Metanephros (tissue), 2 donors: Measurements from ENCODE around the gene APC. TPM values are rescaled to one million over a fixed set of nuclear protein-coding genes. Genes with fewer than 3 reads are reported as not detected.

Experiments
- small RNA-seq: library from RNA; depleted of rRNA; stranded (forward); fragments of <200 nt; gene quantifications from one replicate; pipeline ENCODE3, GENCODE V24; 2014; ENCODE audit warnings: low replicate concordance
- total RNA-seq: library from RNA; depleted of rRNA; stranded (reverse); fragments of >200 nt; gene quantifications from one replicate; pipeline ENCODE4 v1.2.3, GENCODE V29; 2014

The APC gene
- total RNA-seq, result 65.5 TPM

GRCh38 chr5:112737463-112738190 is at the start of gene APC:
Gene APC, plus strand, starts transcription at chr5:112737885. Its CDS starts 17,006 bp downstream, at chr5:112754891.

GRCh38 chr5:112860929-112861637 is 123.4 kb downstream of the APC start, which contains the start of gene SRP19:
Gene SRP19, plus strand, starts transcription at chr5:112861287. Its CDS starts 90 bp downstream, at chr5:112861377.

Small RNAs within 50 kb of the gene (small RNA-seq; reads per million reads assigned to genes)
- gene RNU6-482P, result not detected

Other genes starting within 250 kb of the APC start
- 18.6 TPM for gene SRP19, start 123.4 kb downstream of the APC start, total RNA-seq
- 46.1 TPM for gene REEP5, start 184.3 kb downstream of the APC start, total RNA-seq
- 95.8 TPM for gene DCP2, start 238.9 kb downstream of the APC start, total RNA-seq